GM23338 (cell line): ENCODE data around the gene RAB1B. TPM values are rescaled to one million over a fixed set of nuclear protein-coding genes. Genes with fewer than 3 reads are reported as not detected.

Source experiments
- ATAC-seq: fragments of 200-7000 bp; cut with Tn5 transposase; 3 replicates; pipeline ENCODE4 v1.9.1; 2020
- DNase-seq: peaks from one replicate; pipeline ENCODE4 v3.0.0-alpha.2; 2015; ENCODE audit warnings: low spot score
- H2AFZ ChIP-seq: fragments of 200-600 bp; sonication (generic); 2 replicates; pipeline ENCODE4 v1.8.0; 2016; ENCODE audit warnings: antibody characterized with exemption, mild to moderate bottlenecking, moderate library complexity
- H3F3A ChIP-seq: fragments of 200-600 bp; sonication (generic); replicated peaks from 2 replicates; pipeline ENCODE4 v1.8.0; 2017; ENCODE audit warnings: antibody characterized with exemption, mixed run types, low read depth
- H3K27ac ChIP-seq: fragments of 200-600 bp; sonication (generic); 2 replicates; pipeline ENCODE4 v1.6.1; 2016; ENCODE audit warnings: low read depth
- H3K27me3 ChIP-seq: fragments of 200-600 bp; sonication (generic); 2 replicates; pipeline ENCODE4 v1.8.0; 2016; ENCODE audit warnings: mild to moderate bottlenecking, mixed run types, moderate library complexity; ENCODE audit not compliant: insufficient read depth
- H3K36me3 ChIP-seq: fragments of 200-600 bp; sonication (generic); 2 replicates; pipeline ENCODE4 v1.8.0; 2016; ENCODE audit warnings: mild to moderate bottlenecking; ENCODE audit not compliant: insufficient read depth
- H3K4me1 ChIP-seq: fragments of 200-600 bp; sonication (generic); 2 replicates; pipeline ENCODE4 v1.8.0; 2016; ENCODE audit warnings: mild to moderate bottlenecking, moderate library complexity; ENCODE audit not compliant: insufficient read depth
- H3K4me2 ChIP-seq: fragments of 200-600 bp; sonication (generic); 2 replicates; pipeline ENCODE4 v1.7.1; 2017; ENCODE audit warnings: mixed run types
- H3K4me3 ChIP-seq: fragments of 200-600 bp; sonication (generic); 2 replicates; pipeline ENCODE4 v1.6.1; 2016; ENCODE audit warnings: mixed run types
- H3K79me2 ChIP-seq: fragments of 200-600 bp; sonication (generic); replicated peaks from 2 replicates; pipeline ENCODE4 v1.8.0; 2017; ENCODE audit warnings: mild to moderate bottlenecking; ENCODE audit not compliant: insufficient read depth
- H3K9me2 ChIP-seq: fragments of 200-600 bp; sonication (generic); 2 replicates; pipeline ENCODE4 v1.8.0; 2017; ENCODE audit not compliant: insufficient read depth
- H4K20me1 ChIP-seq: fragments of 200-600 bp; sonication (generic); replicated peaks from 2 replicates; pipeline ENCODE4 v1.8.0; 2017; ENCODE audit warnings: mild to moderate bottlenecking; ENCODE audit not compliant: insufficient read depth
- H3K27ac Mint-ChIP-seq: 2 replicates; pipeline ENCODE4 v1.8.0; 2020; ENCODE audit warnings: inconsistent platforms, mild to moderate bottlenecking, moderate library complexity, mixed read lengths
- H3K27me3 Mint-ChIP-seq: 3 replicates; pipeline ENCODE4 v1.8.0; 2022; ENCODE audit warnings: low read depth, mild to moderate bottlenecking, moderate library complexity, mixed read lengths, inconsistent platforms; ENCODE audit not compliant: insufficient read depth, poor library complexity
- H3K36me3 Mint-ChIP-seq: 3 replicates; pipeline ENCODE4 v1.8.0; 2021; ENCODE audit warnings: low read depth, mild to moderate bottlenecking, inconsistent platforms, moderate library complexity, mixed read lengths
- H3K4me1 Mint-ChIP-seq: 3 replicates; pipeline ENCODE4 v1.8.0; 2020; ENCODE audit warnings: mild to moderate bottlenecking, inconsistent platforms, mixed read lengths
- H3K4me3 Mint-ChIP-seq: 3 replicates; pipeline ENCODE4 v1.8.0; 2021; ENCODE audit warnings: moderate library complexity, mild to moderate bottlenecking, inconsistent platforms, mixed read lengths
- H3K9me3 Mint-ChIP-seq: 3 replicates; pipeline ENCODE4 v1.8.0; 2020; ENCODE audit warnings: moderate library complexity, mild to moderate bottlenecking, inconsistent platforms, mixed read lengths
- CREB1 ChIP-seq: fragments of 250-450 bp; sonication (Bioruptor Pico); IDR thresholded peaks from 2 replicates; pipeline ENCODE4 v1.5.0; 2020; ENCODE audit warnings: low read depth, mild to moderate bottlenecking, moderate library complexity
- CTCF ChIP-seq, 2 experiments: fragments of 200-600 bp in 1 of 2; sonication (generic) in 1 of 2; conservative IDR thresholded peaks; 2 replicates each; pipeline versions ENCODE4 v1.5.1 to v1.6.1; 2016 to 2017; ENCODE audit warnings: antibody characterized with exemption in 2 of 2, low read depth in 2 of 2, mild to moderate bottlenecking in 2 of 2, moderate library complexity in 1 of 2
- EZH2 ChIP-seq: fragments of 200-600 bp; sonication (generic); IDR thresholded peaks from one replicate; pipeline ENCODE4 v1.8.0; 2017; ENCODE audit warnings: antibody characterized with exemption, mild to moderate bottlenecking, low read depth; ENCODE audit not compliant: unreplicated experiment
- EZH2phosphoT487 ChIP-seq: fragments of 200-600 bp; sonication (generic); IDR thresholded peaks from one replicate; pipeline ENCODE4 v1.8.1; 2018; ENCODE audit warnings: antibody characterized with exemption; ENCODE audit not compliant: unreplicated experiment
- JUNB ChIP-seq: IDR thresholded peaks from one replicate; pipeline ENCODE4 v1.6.1; 2016; ENCODE audit warnings: antibody characterized with exemption; ENCODE audit not compliant: unreplicated experiment
- NANOG ChIP-seq: IDR thresholded peaks from 2 replicates; pipeline ENCODE4 v1.6.1; 2016; ENCODE audit warnings: antibody characterized with exemption, borderline replicate concordance
- POLR2AphosphoS5 ChIP-seq: IDR thresholded peaks from 2 replicates; pipeline ENCODE4 v1.6.1; 2016; ENCODE audit warnings: antibody characterized with exemption, low read depth
- REST ChIP-seq: IDR thresholded peaks from one replicate; pipeline ENCODE4 v1.6.1; 2018; ENCODE audit warnings: antibody characterized with exemption; ENCODE audit not compliant: unreplicated experiment
- STAT1 ChIP-seq: IDR thresholded peaks from one replicate; pipeline ENCODE4 v1.6.1; 2016; ENCODE audit warnings: antibody characterized with exemption; ENCODE audit not compliant: unreplicated experiment
- ZNF114 ChIP-seq: fragments of 250-450 bp; sonication (Bioruptor Pico); IDR thresholded peaks from 2 replicates; pipeline ENCODE4 v1.5.0; 2020; ENCODE audit warnings: mild to moderate bottlenecking, moderate library complexity
- ZNF331 ChIP-seq: fragments of 250-450 bp; sonication (Bioruptor Pico); IDR thresholded peaks from 2 replicates; pipeline ENCODE4 v1.5.0; 2020; ENCODE audit warnings: low read depth, mild to moderate bottlenecking, moderate library complexity
- polyA plus RNA-seq: library from polyadenylated mRNA; unstranded; fragments of >200 nt; fragmentation: Nextera tagmentation; extraction: Ambion mirVana; gene quantifications from 2 replicates; pipeline ENCODE4 v1.2.1, GENCODE V29; 2016
- total RNA-seq: library from RNA; depleted of rRNA; stranded (reverse); fragments of >200 nt; shearing (Covaris generic); gene quantifications from 2 replicates; pipeline ENCODE4 v1.2.3, GENCODE V29; 2014
- TF ChIP-seq, protein P1 (sequence below): IDR thresholded peaks from 2 replicates; pipeline ENCODE4 v1.6.1; 2016; ENCODE audit warnings: antibody characterized with exemption

The RAB1B gene
- total and polyA plus RNA-seq, 2 experiments from 2014 or later: 30.5 to 92.7 TPM

DNA sequence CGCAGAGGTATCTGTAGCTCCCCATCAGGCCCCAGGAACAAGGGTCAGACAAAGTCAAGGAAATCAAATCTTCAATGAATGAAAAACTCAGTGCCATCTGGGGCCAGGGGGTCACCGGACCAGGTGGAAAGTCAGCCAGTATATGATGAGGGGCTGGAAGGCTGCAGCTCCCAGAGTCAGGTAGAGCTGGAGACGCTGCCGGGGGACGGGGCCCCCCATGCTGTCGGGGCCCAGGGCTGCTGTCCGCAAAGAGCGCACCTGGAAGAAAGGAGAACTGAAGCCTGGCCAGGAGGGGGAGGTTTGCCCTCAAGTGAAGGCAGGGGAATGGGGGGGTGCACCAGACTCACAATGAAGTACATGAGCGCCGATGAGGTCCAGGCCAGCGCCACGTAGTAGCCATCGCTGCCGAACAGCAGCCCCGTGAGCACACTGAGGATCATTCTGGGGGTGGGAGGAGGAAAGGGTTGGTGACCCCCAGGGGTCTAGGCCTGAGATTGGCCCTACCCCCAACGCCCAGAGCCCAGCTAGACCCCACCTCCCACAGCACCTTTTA, 16.2 kb downstream of the RAB1B start (continued):
- TF ChIP-seq CTCF (conservative IDR thresholded peaks at IDR 0.05; ENCODE audit: low read depth in 2 of 2) (no peak), POLR2AphosphoS5 (no peak), NANOG (no peak), REST (no peak), JUNB (no peak), EZH2 (no peak), STAT1 (no peak), CREB1 (CRISPR knock-in tag) (no peak), ZNF331 (no peak)
- TF ChIP-seq, protein P1, sequence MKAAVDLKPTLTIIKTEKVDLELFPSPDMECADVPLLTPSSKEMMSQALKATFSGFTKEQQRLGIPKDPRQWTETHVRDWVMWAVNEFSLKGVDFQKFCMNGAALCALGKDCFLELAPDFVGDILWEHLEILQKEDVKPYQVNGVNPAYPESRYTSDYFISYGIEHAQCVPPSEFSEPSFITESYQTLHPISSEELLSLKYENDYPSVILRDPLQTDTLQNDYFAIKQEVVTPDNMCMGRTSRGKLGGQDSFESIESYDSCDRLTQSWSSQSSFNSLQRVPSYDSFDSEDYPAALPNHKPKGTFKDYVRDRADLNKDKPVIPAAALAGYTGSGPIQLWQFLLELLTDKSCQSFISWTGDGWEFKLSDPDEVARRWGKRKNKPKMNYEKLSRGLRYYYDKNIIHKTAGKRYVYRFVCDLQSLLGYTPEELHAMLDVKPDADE: no peak

- no peak for DNase-seq
- peaks cover 22% of the 10 kb centered on the region for H3K4me1 ChIP-seq
- peaks cover 30% of the 10 kb centered on the region for H3K27me3 Mint-ChIP-seq
- peaks cover 5% of the 10 kb centered on the region for H3K27me3 ChIP-seq
- ATAC-seq: no peak
- H3K4me3 ChIP-seq: no peak overlapping the region
- no peak overlapping the region for H3K4me2 ChIP-seq
- TF ChIP-seq REST (no peak), ZNF114 (no peak), EZH2phosphoT487 (no peak), CTCF (conservative IDR thresholded peaks at IDR 0.05; ENCODE audit: low read depth in 2 of 2) (no peak), JUNB (no peak), POLR2AphosphoS5 (no peak), ZNF331 (no peak), CREB1 (CRISPR knock-in tag) (no peak), STAT1 (no peak)
- H3K27ac ChIP-seq: no peak overlapping the region
- H3K9me3 Mint-ChIP-seq: peaks cover 2% of the 10 kb centered on the region; the same call in 1 of the 3 replicates
- no peaks in the 10 kb centered on the region; the same call in none of the 2 replicates for H4K20me1 ChIP-seq
- peaks cover 9% of the 10 kb centered on the region for H3K79me2 ChIP-seq
- no peak overlapping the region for H3K4me3 Mint-ChIP-seq
- no peak overlapping the region for H2AFZ ChIP-seq
- H3F3A ChIP-seq: peaks cover 18% of the 10 kb centered on the region; the same call in 1 of the 2 replicates
- peaks cover 30% of the 10 kb centered on the region for H3K4me1 Mint-ChIP-seq
- no peaks in the 10 kb centered on the region; the same call in 2 of the 3 replicates for H3K36me3 Mint-ChIP-seq
- H3K9me2 ChIP-seq: no peaks in the 10 kb centered on the region
- no peaks in the 10 kb centered on the region; the same call in 1 of the 2 replicates for H3K36me3 ChIP-seq
- no peak overlapping the region for H3K27ac Mint-ChIP-seq
These were observed 17.0 kb downstream of the RAB1B start for GRCh38 chr11:66285250-66285947.
